Heart left ventricle (tissue), 16 donors: ENCODE results near the gene PSEN2. TPM values are rescaled to one million over a fixed set of nuclear protein-coding genes. Genes with fewer than 3 reads are reported as not detected.

ENCODE experiments used
- ATAC-seq, 4 donors: fragments of 200-7000 bp; cut with Tn5 transposase; one replicate each; pipeline ENCODE4 v1.9.1; 2020 to 2022; ENCODE audit warnings: moderate library complexity in 4 of 4, mild to moderate bottlenecking in 3 of 4, moderate number of reproducible peaks in 1 of 4
- DNase-seq, 5 donors: peaks; one replicate each; pipeline ENCODE4 v3.0.0-alpha.2; 2020
- H3K27ac ChIP-seq, 12 donors: fragments of 200-600 bp; sonication (generic) in 4 of 12; one replicate each; pipeline versions ENCODE4 v1.5.0 to v1.8.0; 2016 to 2022; ENCODE audit warnings: mild to moderate bottlenecking in 2 of 12
- H3K27me3 ChIP-seq, 9 donors: fragments of 200-600 bp; sonication (generic) in 2 of 9; one replicate each; pipeline versions ENCODE4 v1.5.1 to v1.8.0; 2016 to 2022; ENCODE audit warnings: mild to moderate bottlenecking in 3 of 9
- H3K36me3 ChIP-seq, 9 donors: fragments of 200-600 bp; sonication (generic) in 2 of 9; one replicate each; pipeline versions ENCODE4 v1.5.0 to v1.8.0; 2018 to 2022; ENCODE audit warnings: mild to moderate bottlenecking in 2 of 9
- H3K4me1 ChIP-seq, 12 donors: fragments of 200-600 bp; sonication (generic) in 4 of 12; one replicate each; pipeline versions ENCODE4 v1.5.0 to v1.8.0; 2016 to 2022; ENCODE audit warnings: mild to moderate bottlenecking in 3 of 12
- H3K4me3 ChIP-seq, 12 donors: fragments of 200-600 bp; sonication (generic) in 4 of 12; one replicate each; pipeline versions ENCODE4 v1.5.0 to v1.8.0; 2017 to 2022; ENCODE audit warnings: mild to moderate bottlenecking in 9 of 12, moderate library complexity in 4 of 12
- H3K9me3 ChIP-seq, 12 donors: fragments of 200-600 bp; sonication (generic) in 4 of 12; one replicate each; pipeline versions ENCODE4 v1.5.0 to v1.8.0; 2016 to 2022; ENCODE audit warnings: mild to moderate bottlenecking in 1 of 12
- POLR2A ChIP-seq, 2 donors: fragments of 450-650 bp; IDR thresholded peaks; one replicate each; pipeline ENCODE4 v1.6.1; 2017; ENCODE audit warnings: antibody characterized with exemption in 2 of 2, mild to moderate bottlenecking in 2 of 2, moderate library complexity in 2 of 2
- WGBS, 4 donors: extraction: QIAGEN DNeasy Blood & Tissue Kit in 2 of 4; methylation state at CpG; one replicate each; pipeline versions ENCODE4 v1.1.5 to v1.1.7; 2013 to 2018; 5-methylcytosine and 5-hydroxymethylcytosine counted together
- intact Hi-C, 10 donors: fragments of 100-400 bp; cut with DNase I; formaldehyde crosslinking; loops; one replicate each; pipeline versions ENCODE4 v1.11.1 to v1.14.2; 2022
- polyA plus RNA-seq, 2 donors: library from polyadenylated mRNA; stranded (reverse); fragments of 200-250 nt; gene quantifications; one replicate each; pipeline ENCODE4 v1.2.3, GENCODE V29; 2013
- total RNA-seq, 9 donors: library from RNA; depleted of rRNA in 2 of 9; stranded (reverse); fragments of >200 nt in 2 of 9; fragmentation: NEBNext Ultra II Directional in 3 of 9; extraction: Animal tissue kit (Norgen Biotek cat#: 25700) in 3 of 9; gene quantifications; one replicate each; pipeline versions ENCODE4 v1.1.0 to v1.2.4, GENCODE V29; 2016 to 2023
- TF ChIP-seq, protein P1 (sequence below), 12 donors: fragments of 200-600 bp; sonication (generic) in 4 of 12; IDR thresholded peaks; one replicate each; pipeline versions ENCODE4 v1.5.0 to v1.8.0; 2018 to 2022; ENCODE audit warnings: antibody characterized with exemption in 12 of 12, mild to moderate bottlenecking in 5 of 12
- donor health status: ischemic (EF 13 %, LVEDD 7.1; RV severe dilation, severe dysfunction).
- donor health status: healthy with polysubstance abuse.
- donor health status: DM: no; HTN: yes; CAD: no.
- donor health status: DM: no; HTN: no; CAD: no.
- donor health status: ischemic (EF 25% LVEDD 6.9; RV normal size, moderate dysfunction).
- donor health status: ischemic (EF 25% LVEDD 5.7; RV mildly dilated, moderate dysfunction).
- donor health status: healthy.
- donor health status: DM: yes; HTN: yes; CAD: no.
- donor health status: ischemic (EF 35%, LVEDD 5.7; RV mildly dilated, moderate dysfunction).
- donor health status: nonischemic (EF 11% LVEDD 7.7; RV severe dilation, severe dysfunction).
- donor health status: DM: yes; HTN: yes; CAD: no.
- donor health status: PGD.
- donor health status: ischemic (EF 29% LVEDD 5.4; RV normal size, mild dysfunction).
- donor health status: nonischemic (EF 23%, LVEDD 6.1; RV moderate dilation, normal function).

PSEN2 gene
- total and polyA plus RNA-seq, 11 donors = 12.3 to 30.9 (median 19.5) TPM

DNA sequence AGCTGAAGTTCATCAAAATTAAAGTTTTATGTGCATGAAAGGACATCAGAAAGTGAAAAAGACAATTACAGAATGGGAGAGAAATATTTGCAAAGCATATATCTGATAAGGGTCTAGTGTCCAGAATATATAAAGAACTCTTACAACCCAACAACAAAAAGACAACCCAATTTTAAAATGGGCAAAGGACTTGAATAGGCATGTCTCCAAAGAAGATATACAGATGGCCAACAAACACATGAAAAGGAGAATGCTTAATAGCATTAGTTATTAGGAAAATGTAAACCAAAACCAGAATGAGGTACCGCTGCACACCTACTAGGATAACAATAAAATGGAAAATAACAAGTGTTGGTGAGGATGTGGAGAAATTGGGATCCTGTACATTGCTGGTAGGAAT is 1.7 kb upstream of the PSEN2 start:
- intact Hi-C loops = no loop called here
- H3K4me1 ChIP-seq = peaks cover 5 to 33% (median 19%) of the 10 kb centered on the region in 12 donors
- no peak overlapping the region for H3K27ac ChIP-seq
- no peaks in the 10 kb centered on the region for H3K9me3 ChIP-seq
- no peak for DNase-seq
- ATAC-seq = no peak
- no peak overlapping the region for H3K4me3 ChIP-seq
- WGBS, 4 donors = 98 to 100% (median 100%) methylated on average over 1 of the region's 1 CpG
- no peaks in the 10 kb centered on the region for H3K27me3 ChIP-seq
- no peaks in the 10 kb centered on the region for H3K36me3 ChIP-seq
- TF ChIP-seq, protein P1, sequence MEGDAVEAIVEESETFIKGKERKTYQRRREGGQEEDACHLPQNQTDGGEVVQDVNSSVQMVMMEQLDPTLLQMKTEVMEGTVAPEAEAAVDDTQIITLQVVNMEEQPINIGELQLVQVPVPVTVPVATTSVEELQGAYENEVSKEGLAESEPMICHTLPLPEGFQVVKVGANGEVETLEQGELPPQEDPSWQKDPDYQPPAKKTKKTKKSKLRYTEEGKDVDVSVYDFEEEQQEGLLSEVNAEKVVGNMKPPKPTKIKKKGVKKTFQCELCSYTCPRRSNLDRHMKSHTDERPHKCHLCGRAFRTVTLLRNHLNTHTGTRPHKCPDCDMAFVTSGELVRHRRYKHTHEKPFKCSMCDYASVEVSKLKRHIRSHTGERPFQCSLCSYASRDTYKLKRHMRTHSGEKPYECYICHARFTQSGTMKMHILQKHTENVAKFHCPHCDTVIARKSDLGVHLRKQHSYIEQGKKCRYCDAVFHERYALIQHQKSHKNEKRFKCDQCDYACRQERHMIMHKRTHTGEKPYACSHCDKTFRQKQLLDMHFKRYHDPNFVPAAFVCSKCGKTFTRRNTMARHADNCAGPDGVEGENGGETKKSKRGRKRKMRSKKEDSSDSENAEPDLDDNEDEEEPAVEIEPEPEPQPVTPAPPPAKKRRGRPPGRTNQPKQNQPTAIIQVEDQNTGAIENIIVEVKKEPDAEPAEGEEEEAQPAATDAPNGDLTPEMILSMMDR (IDR thresholded peaks at IDR 0.05) = no peak
- no peak for TF ChIP-seq POLR2A (IDR thresholded peaks at IDR 0.05)

DNA sequence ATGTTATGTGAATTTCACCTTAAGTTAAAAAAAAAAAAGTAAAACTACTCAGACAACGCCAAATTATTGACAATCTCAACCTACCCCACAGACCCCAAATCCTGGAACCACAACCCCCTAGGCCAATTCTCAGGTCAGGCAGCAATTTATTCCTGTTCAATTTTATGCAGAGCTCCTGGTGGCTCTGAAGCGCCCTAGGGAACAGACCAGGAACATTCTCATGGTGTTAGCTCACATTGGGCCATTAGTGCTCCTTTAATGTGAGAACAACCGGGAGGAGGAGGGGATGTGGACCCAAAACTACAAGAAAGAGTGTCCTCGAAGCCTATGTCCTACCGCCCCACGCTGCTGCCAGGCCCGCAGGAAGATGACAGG is 403 bp upstream of the PSEN2 start:
- TF ChIP-seq, protein P1 (IDR thresholded peaks at IDR 0.05) = no peak
- no peak for TF ChIP-seq POLR2A (IDR thresholded peaks at IDR 0.05)
- peak in 1 of 4 donors; percentile 17 for ATAC-seq
- Histone ChIP-seq H3K36me3 (no peaks in the 10 kb centered on the region), H3K9me3 (no peaks in the 10 kb centered on the region), H3K4me3 (peak overlapping the region; percentile 68 to 98 (median 80)), H3K4me1 (peaks cover 5 to 41% (median 21%) of the 10 kb centered on the region in 12 donors), H3K27me3 (no peaks in the 10 kb centered on the region), H3K27ac (peak overlapping the region in 11 of 12 donors; percentile 52 to 89 (median 81))
- DNase-seq = no peak
- WGBS, 4 donors = 21 to 26% (median 24%) methylated on average over 7 of the region's 7 CpGs
- intact Hi-C loops = no loop called here

- Histone ChIP-seq H3K9me3 (no peaks in the 10 kb centered on the region), H3K36me3 (peaks cover 0 to 14% (median 8%) of the 10 kb centered on the region in 9 donors), H3K4me3 (peak overlapping the region in 11 of 12 donors; percentile 68 to 98 (median 80)), H3K4me1 (peaks cover 5 to 41% (median 21%) of the 10 kb centered on the region in 12 donors), H3K27me3 (no peaks in the 10 kb centered on the region), H3K27ac (peak overlapping the region in 2 of 12 donors; percentile 1 to 89)
- intact Hi-C loops = loop anchor here in 1 of 10 donors (1.0 kb wide), 1 partner anchor 68 kb away; no protein-coding TSS in a partner anchor
- TF ChIP-seq POLR2A (IDR thresholded peaks at IDR 0.05) = no peak
- TF ChIP-seq, protein P1 (IDR thresholded peaks at IDR 0.05) = no peak
- DNase-seq (no peak), ATAC-seq (no peak)
- WGBS, 4 donors = 78 to 91% (median 88%) methylated on average over 10 to 14 of the region's 14 CpGs
Observed at GRCh38 chr1:226871636-226872327, 1.4 kb downstream of the PSEN2 start.

DNA sequence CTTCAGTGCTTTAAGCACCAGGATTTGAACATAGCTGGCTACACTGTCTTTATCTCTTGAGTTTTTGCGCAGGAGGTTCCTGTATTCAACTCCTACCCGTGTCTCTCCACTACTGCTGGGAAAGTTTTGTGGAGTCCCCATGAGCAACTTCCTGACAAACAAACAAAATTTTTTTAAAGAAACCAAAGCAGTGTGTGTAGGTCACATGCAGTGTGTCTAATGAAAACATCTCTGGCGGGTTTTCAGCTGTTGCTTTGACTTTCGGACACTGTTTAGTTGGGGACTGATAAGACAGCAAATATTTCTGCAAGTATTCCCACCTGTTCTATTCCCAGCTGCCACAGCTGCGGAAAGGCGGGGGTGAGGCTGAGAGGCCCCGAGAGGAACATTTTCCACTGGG is 2.0 kb downstream of the PSEN2 start:
- no peak for DNase-seq
- ATAC-seq = peak in 1 of 4 donors; percentile 29
- Histone ChIP-seq H3K36me3 (peaks cover 0 to 21% (median 13%) of the 10 kb centered on the region in 9 donors), H3K9me3 (no peaks in the 10 kb centered on the region), H3K27me3 (no peaks in the 10 kb centered on the region), H3K4me1 (peaks cover 5 to 41% (median 21%) of the 10 kb centered on the region in 12 donors), H3K27ac (peak overlapping the region in 2 of 12 donors; percentile 1 to 89), H3K4me3 (no peak overlapping the region)
- 38 to 58% (median 51%) methylated on average over 7 of the region's 7 CpGs for WGBS, 4 donors
- no peak for TF ChIP-seq POLR2A (IDR thresholded peaks at IDR 0.05)
- TF ChIP-seq, protein P1 (IDR thresholded peaks at IDR 0.05) = no peak
- intact Hi-C loops = no loop called here
